Measurements from ENCODE around the gene MSRB3. TPM values are rescaled to one million over a fixed set of nuclear protein-coding genes. Genes with fewer than 3 reads are reported as not detected.

The MSRB3 gene
- polyA plus RNA-seq, 1 donor (not counting 4 experiments of a cell fraction or from before 2014, with no cell fraction given), result 12.3 TPM

GRCh38 chr12:65324056-65324455 lies 45.6 kb downstream of the MSRB3 start:
- FAIRE-seq, result no peak
- Histone ChIP-seq H2AFZ (ENCODE audit: control insufficient read depth, low read length) (no peak overlapping the region), H4K20me1 (ENCODE audit: control insufficient read depth, extremely low read depth, insufficient read depth, low read length) (no peaks in the 10 kb centered on the region), H3K27ac (ENCODE audit: control insufficient read depth, insufficient read depth, low read length) (no peak overlapping the region), H3K9me1 (ENCODE audit: control insufficient read depth, extremely low read depth, insufficient read depth, low read length) (no peaks in the 10 kb centered on the region), H3K4me1 (ENCODE audit: control insufficient read depth, extremely low read depth, insufficient read depth, low read length) (no peaks in the 10 kb centered on the region), H3K9ac (ENCODE audit: control insufficient read depth, extremely low read depth, insufficient read depth, low read length) (no peak overlapping the region), H3K4me2 (ENCODE audit: control insufficient read depth, extremely low read depth, insufficient read depth, low read depth, low read length) (no peak overlapping the region), H3K4me3 (ENCODE audit: control insufficient read depth in 2 of 3, extremely low read depth in 1 of 3, insufficient read depth in 2 of 3, low read depth in 1 of 3, low read length in 3 of 3) (no peak overlapping the region), H3K27me3 (ENCODE audit: control insufficient read depth, extremely low read depth, insufficient read depth, low read length) (no peaks in the 10 kb centered on the region), H3K36me3 (ENCODE audit: control insufficient read depth in 2 of 2, extremely low read depth in 1 of 2, insufficient read depth in 2 of 2, low read length in 2 of 2) (no peaks in the 10 kb centered on the region), H3K9me3 (ENCODE audit: control insufficient read depth, low read depth, low read length) (no peaks in the 10 kb centered on the region), H3K79me2 (ENCODE audit: control insufficient read depth, insufficient read depth, low read length) (no peaks in the 10 kb centered on the region)
- no peak for DNase-seq (ENCODE audit: low read depth, low spot score)
- dilution Hi-C loops (cut with MboI; ENCODE audit: extremely low pct_ligation_motif_present, low sequenced_read_pairs), result no loop called here
- no peak for TF ChIP-seq CTCF (optimal IDR thresholded peaks at IDR 0.05 in 1 of 3, IDR thresholded peaks at IDR 0.05 in 1 of 3, conservative IDR thresholded peaks at IDR 0.05 in 1 of 3; ENCODE audit: extremely low read depth in 1 of 3, insufficient read depth in 2 of 3, low read length in 3 of 3)
- no peak for TF ChIP-seq EZH2 (IDR thresholded peaks at IDR 0.05; ENCODE audit: low read length)

- Histone ChIP-seq H3K4me1 (ENCODE audit: control insufficient read depth, extremely low read depth, insufficient read depth, low read length) (no peaks in the 10 kb centered on the region), H3K9ac (ENCODE audit: control insufficient read depth, extremely low read depth, insufficient read depth, low read length) (no peak overlapping the region), H3K9me3 (ENCODE audit: control insufficient read depth, low read depth, low read length) (no peaks in the 10 kb centered on the region), H2AFZ (ENCODE audit: control insufficient read depth, low read length) (no peak overlapping the region), H3K79me2 (ENCODE audit: control insufficient read depth, insufficient read depth, low read length) (no peaks in the 10 kb centered on the region), H3K4me2 (ENCODE audit: control insufficient read depth, extremely low read depth, insufficient read depth, low read depth, low read length) (no peak overlapping the region), H3K9me1 (ENCODE audit: control insufficient read depth, extremely low read depth, insufficient read depth, low read length) (no peaks in the 10 kb centered on the region), H3K27me3 (ENCODE audit: control insufficient read depth, extremely low read depth, insufficient read depth, low read length) (no peaks in the 10 kb centered on the region), H3K36me3 (ENCODE audit: control insufficient read depth in 2 of 2, extremely low read depth in 1 of 2, insufficient read depth in 2 of 2, low read length in 2 of 2) (no peaks in the 10 kb centered on the region), H4K20me1 (ENCODE audit: control insufficient read depth, extremely low read depth, insufficient read depth, low read length) (no peaks in the 10 kb centered on the region), H3K27ac (ENCODE audit: control insufficient read depth, insufficient read depth, low read length) (no peak overlapping the region), H3K4me3 (ENCODE audit: control insufficient read depth in 2 of 3, extremely low read depth in 1 of 3, insufficient read depth in 2 of 3, low read depth in 1 of 3, low read length in 3 of 3) (no peak overlapping the region)
- DNase-seq (ENCODE audit: low read depth, low spot score), result no peak
- dilution Hi-C loops (cut with MboI; ENCODE audit: extremely low pct_ligation_motif_present, low sequenced_read_pairs), result no loop called here
- no peak for TF ChIP-seq CTCF (optimal IDR thresholded peaks at IDR 0.05 in 1 of 3, IDR thresholded peaks at IDR 0.05 in 1 of 3, conservative IDR thresholded peaks at IDR 0.05 in 1 of 3; ENCODE audit: extremely low read depth in 1 of 3, insufficient read depth in 2 of 3, low read length in 3 of 3)
- TF ChIP-seq EZH2 (IDR thresholded peaks at IDR 0.05; ENCODE audit: low read length), result no peak
- FAIRE-seq, result no peak
Measured at GRCh38 chr12:65324551-65324950, 46.1 kb downstream of the MSRB3 start.
